ENCODE measurements around the gene DVL1.

DNA sequence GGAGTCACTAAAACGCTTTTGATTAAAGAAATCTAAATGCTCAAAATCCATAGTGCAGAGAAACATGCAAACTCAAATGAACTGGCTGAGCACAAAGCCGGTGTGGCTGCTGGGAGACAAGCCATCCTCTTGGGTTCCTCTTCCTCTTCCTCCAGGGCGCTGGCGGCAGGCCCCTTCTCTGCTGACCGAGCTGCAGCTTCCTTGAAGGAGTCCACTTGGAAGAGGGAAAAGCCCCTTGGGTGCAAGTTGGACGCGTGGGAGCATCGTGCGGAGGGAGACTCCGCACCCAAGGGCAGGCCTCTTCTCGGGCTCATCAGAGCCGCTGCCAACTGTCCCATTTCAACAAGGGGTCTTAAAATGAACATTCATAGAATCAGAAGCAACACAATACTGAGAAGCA, 42.0 kb upstream of the DVL1 start:
- TF ChIP-seq EZH2 (IDR thresholded peaks at IDR 0.05; ENCODE audit: insufficient read depth, poor library complexity, severe bottlenecking) (no peak), EZH2phosphoT487 (IDR thresholded peaks at IDR 0.05; ENCODE audit: insufficient read depth, low read depth) (no peak)
